ENCODE data around the gene FMO1.

DNA sequence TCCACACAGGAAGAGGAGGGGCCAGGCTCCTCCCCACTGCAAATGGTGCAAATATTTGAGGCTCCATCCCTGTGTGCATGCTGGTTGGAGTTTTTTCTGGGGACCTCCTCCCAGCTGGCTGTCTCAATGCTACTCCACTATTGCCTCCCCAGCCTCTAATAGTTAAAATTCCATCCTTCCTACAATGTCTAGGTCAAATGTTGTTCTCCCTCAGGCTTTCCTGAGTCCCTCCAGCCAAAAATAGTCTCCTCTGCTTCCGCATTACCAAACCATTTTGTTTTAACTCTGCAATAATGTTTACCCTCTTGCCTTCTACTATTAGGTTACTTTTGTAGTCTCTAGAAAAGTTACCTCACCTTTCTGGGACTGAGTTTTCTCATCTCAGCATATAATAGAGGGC is 29.6 kb upstream of the FMO1 start:
- TF ChIP-seq TAF1 (IDR thresholded peaks at IDR 0.05; ENCODE audit: borderline replicate concordance, low read depth, low read length) (no peak), POLR2AphosphoS5 (IDR thresholded peaks at IDR 0.05; ENCODE audit: low read depth, low read length) (no peak)
